NCI-H82 treated with DMSO at 0.1 percent for 48 hours (cell line): ENCODE data around the gene C7.
A peak's percentile ranks its signal among the peaks of the same experiment; 100 is the strongest.

Experiments used
- DNase-seq: peaks from one replicate; lab custom pipeline; 2025; ENCODE audit not compliant: unreplicated experiment; lab: John Stamatoyannopoulos, UW

C7 gene

DNA sequence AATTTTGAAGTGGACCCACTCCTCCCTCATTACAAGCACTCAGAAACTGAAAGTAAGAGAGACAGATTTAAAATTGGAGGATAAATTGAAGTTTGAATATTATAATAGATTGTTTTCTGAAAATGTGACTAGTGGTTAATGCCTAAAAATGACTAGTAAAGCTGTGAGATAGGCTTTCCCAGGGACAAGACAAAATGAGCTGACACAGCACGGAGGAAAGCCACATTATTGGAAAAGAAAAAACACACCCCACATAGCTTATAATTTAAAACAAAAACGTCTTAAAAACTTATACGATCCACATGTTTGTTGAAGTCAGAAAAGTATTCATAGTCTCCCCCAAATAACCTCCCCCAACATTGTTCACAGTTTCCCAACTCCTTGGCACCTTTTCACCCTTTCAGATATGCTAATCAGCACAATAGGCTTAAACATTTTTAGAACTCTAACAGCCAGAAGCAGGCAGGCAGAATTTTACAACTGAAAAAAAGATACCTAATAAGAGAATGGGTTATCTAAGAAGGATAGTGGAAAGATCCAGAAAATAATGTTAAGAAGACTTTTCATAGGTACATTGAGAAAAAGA lies 6.1 kb downstream of the C7 start:
- no peak for DNase-seq

DNA sequence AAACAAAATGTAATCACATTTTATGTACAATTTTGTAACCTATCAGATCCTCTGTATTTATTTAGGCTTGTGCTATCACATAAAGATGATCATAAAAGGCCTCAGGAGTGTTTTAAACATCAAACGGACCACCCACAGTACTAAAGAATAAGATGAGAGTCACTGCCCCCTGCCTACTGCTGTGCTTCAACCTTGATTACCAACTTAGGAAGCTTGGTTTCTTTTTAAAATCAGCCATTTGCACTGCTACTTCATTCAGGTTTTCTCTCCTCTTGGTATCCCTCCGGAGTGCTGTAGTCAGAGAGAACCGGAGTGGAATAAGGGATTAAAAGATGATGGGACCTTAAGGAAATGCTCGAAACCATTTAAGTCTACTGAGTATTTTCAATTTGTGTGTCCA lies 6.9 kb downstream of the C7 start:
- no peak for DNase-seq

- no peak for DNase-seq
These were observed 19.7 kb downstream of the C7 start for GRCh38 chr5:40928886-40929448.

GRCh38 chr5:40932766-40933165 lies 23.5 kb downstream of the C7 start:
- no peak for DNase-seq

GRCh38 chr5:40937075-40937474 lies 27.8 kb downstream of the C7 start:
- no peak for DNase-seq

DNA sequence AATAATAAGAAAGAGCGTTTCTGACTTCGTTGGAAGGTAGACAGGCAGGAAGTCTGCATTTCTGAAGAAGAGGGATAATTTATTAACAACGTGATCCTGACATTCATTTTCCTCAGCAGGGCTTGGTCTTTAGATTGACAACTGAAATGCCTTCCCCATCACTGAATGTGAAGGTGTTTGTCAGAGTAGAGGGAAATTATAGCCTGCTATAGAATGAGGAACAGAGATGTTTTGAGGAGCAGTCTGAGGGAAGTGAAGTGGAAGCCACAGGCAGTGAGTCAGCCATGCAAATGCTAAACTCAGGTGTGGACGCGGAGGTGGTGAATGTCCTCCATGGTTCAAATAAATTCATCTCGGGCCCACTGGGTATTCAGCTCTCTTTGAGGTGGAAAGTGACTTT lies 30.5 kb downstream of the C7 start:
- DNase-seq: no peak

DNA sequence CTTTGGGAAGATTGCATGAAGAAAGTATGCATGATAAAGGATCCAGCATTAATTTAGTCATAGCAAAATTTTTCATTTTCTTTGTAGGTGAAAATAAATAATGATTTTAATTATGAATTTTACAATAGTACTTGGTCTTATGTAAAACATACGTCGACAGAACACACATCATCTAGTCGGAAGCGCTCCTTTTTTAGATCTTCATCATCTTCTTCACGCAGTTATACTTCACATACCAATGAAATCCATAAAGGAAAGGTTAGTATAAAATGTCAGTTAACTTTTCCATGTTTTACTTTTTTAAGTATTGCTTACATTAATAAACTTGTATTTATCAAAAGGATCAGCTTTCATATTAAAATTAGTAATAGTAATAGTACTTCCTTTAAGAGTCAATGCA lies 35.8 kb downstream of the C7 start:
- no peak for DNase-seq

- DNase-seq: no peak
These were observed 46.0 kb downstream of the C7 start for GRCh38 chr5:40955313-40955712.

DNA sequence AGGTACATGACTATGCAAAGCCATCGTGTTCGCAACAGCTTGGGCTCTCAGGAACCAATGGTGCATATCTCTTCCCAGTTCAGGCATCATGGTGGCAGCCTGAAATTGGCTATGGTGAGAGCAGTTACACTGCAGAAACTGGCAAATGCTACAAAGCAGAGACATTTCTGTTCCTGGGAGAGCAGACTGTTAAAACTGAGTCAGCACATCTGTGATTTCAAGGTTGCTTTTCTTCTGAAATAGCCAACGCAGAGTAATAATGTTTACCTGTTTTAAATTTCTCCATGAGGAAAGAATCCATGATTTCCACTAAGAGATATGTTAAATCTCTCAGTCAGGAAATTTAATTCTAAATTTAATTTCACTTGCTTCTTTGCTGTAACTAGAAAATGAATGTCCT lies 47.8 kb downstream of the C7 start:
- no peak for DNase-seq

DNA sequence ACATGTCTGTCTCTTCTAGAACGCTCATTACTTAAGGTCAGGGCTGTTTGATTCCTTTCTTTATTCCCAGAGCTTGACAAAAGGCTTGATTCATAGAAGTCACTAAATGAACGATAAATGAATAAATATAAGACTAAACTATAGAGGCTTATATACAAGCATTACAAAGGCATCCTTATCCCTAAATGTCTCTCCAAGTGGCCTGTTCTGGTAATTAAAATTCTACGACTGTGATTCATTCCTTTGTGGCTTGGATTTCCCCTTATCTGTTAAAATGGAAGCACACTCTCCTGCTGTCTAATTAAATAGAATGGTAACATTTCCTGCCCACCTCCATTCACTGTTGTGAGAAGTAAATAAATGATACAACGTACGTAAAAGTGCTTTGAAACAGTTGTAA lies 49.5 kb downstream of the C7 start:
- DNase-seq: no peak

GRCh38 chr5:40960037-40960436 lies 50.7 kb downstream of the C7 start:
- no peak for DNase-seq

- DNase-seq: no peak
These were observed 53.1 kb downstream of the C7 start for GRCh38 chr5:40962207-40962955.

- no peak for DNase-seq
These were observed 63.1 kb downstream of the C7 start for GRCh38 chr5:40972434-40972833.

DNA sequence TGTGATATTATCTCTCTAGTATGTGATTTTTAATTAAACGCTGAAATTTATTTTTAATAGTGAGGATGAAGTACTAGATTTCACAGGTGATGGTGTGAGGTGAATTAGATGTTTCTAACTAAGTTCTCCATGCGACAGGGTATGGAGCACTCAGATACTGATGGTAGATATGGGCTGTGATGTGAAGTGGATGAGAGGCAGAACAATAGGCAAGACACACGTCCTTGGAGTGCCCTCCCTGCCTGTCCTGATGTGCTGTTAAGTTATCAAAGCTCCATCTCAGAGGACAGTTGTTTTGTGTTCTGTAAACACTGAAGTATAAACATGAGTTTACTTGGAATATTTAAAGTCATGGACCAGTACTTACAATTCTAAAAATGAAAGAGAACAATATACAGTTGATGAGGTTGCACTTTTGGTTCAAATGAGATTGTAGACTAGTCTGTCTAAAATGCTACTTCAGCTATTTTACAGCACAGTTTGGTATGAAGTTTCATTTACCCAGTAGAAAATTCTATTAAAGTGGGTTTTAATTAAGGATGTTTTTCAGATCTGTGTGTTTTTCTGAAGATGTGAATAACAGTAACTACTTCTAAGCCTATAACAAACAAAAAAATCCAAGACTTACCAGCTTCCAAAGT lies 64.2 kb downstream of the C7 start:
- DNase-seq: no peak

DNA sequence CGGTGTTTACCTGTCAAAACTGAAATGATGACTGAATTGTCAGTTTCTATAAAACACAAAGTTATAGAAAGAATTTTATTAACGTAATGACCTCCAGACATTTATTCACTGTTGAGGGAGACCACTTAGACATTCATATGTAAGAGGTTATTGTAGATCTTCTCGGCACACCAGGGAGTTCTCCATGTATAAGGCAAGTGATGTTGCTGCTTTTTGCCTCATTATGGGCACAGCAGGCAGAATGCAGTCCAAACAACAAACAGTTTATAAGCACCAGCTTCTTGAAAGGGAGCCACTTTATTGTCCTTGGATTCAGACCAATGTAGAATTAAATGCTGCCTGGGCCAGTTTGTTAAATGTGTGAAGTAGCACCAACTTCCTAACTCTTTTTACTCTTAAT lies 66.7 kb downstream of the C7 start:
- DNase-seq: no peak

- DNase-seq: peak; percentile 55
These were observed 67.5 kb downstream of the C7 start for GRCh38 chr5:40976836-40977235.

DNA sequence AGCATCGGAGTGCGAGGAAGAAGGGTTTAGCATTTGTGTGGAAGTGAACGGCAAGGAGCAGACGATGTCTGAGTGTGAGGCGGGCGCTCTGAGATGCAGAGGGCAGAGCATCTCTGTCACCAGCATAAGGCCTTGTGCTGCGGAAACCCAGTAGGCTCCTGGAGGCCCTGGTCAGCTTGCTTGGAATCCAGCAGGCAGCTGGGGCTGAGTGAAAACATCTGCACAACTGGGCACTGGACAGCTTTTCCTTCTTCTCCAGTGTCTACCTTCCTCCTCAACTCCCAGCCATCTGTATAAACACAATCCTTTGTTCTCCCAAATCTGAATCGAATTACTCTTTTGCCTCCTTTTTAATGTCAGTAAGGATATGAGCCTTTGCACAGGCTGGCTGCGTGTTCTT lies 72.1 kb downstream of the C7 start:
- DNase-seq: no peak

- no peak for DNase-seq
These were observed 74.5 kb downstream of the C7 start for GRCh38 chr5:40983781-40984180.

DNA sequence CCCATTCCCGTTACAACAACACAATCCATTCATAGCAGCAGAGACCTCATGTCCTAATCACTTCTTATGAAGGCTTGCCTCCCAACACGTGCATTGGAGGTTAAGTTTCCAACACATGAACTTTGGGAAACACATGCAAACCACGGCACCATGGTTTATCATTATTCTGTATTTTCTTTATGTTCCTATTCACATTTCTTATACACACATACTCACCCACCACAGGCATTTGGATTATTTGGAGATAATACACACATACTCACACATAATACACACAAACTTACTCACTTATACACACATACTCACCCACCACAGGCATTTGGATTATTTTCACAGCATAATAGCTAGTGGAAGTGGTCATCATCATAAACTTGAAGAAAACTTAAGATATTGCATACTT lies 75.6 kb downstream of the C7 start:
- no peak for DNase-seq

- no peak for DNase-seq
These were observed 76.2 kb downstream of the C7 start for GRCh38 chr5:40985501-40985900.

GRCh38 chr5:40986666-40987065 lies 77.4 kb downstream of the C7 start:
- DNase-seq: no peak

GRCh38 chr5:40987349-40987748 lies 78.1 kb downstream of the C7 start:
- DNase-seq: no peak
